Brain microvascular endothelial cell (primary cell): ENCODE results near the gene QSOX2.

Source experiments
- DNase-seq: peaks from one replicate; pipeline ENCODE4 v3.0.0-alpha.2; 2020
- H3K27ac ChIP-seq: fragments of 250-450 bp; sonication (Bioruptor Pico); 2 replicates; pipeline ENCODE4 v1.5.1; 2020; ENCODE audit warnings: mild to moderate bottlenecking, moderate library complexity
- H3K27me3 ChIP-seq: fragments of 250-450 bp; sonication (Bioruptor Pico); replicated peaks from 2 replicates; pipeline ENCODE4 v1.5.1; 2020; ENCODE audit warnings: mild to moderate bottlenecking
- H3K36me3 ChIP-seq: fragments of 250-450 bp; sonication (Bioruptor Pico); replicated peaks from 2 replicates; pipeline ENCODE4 v1.5.1; 2020; ENCODE audit warnings: mild to moderate bottlenecking
- H3K4me3 ChIP-seq: 2 replicates; pipeline ENCODE4 v1.5.1; 2011; ENCODE audit warnings: low read depth, mild to moderate bottlenecking, control low read depth, low read length, moderate library complexity
- CTCF ChIP-seq: IDR thresholded peaks from 2 replicates; pipeline ENCODE4 v1.5.1; 2011; ENCODE audit warnings: low read depth, mild to moderate bottlenecking, moderate library complexity, low read length, control low read depth, inconsistent platforms; ENCODE audit errors: missing control alignments
- in situ Hi-C: cut with HindIII; loops from 2 replicates; pipeline ENCODE4 v1.10.0; 2017; ENCODE audit warnings: low sequenced_read_pairs, low pct_ligation_motif_present

QSOX2 gene

GRCh38 chr9:136209786-136210185, 35.8 kb downstream of the QSOX2 start:
- peaks cover 1% of the 10 kb centered on the region for H3K27me3 ChIP-seq
- H3K4me3 ChIP-seq, result no peak overlapping the region
- TF ChIP-seq CTCF, result no peak
- in situ Hi-C loops, result no loop called here
- H3K27ac ChIP-seq, result no peak overlapping the region
- DNase-seq, result no peak
- peaks cover 11% of the 10 kb centered on the region for H3K36me3 ChIP-seq

GRCh38 chr9:136209232-136209631, 36.4 kb downstream of the QSOX2 start:
- H3K36me3 ChIP-seq, result peaks cover 6% of the 10 kb centered on the region
- in situ Hi-C loops, result no loop called here

GRCh38 chr9:136208675-136209074, 36.9 kb downstream of the QSOX2 start:
- Histone ChIP-seq H3K36me3 (peaks cover 2% of the 10 kb centered on the region), H3K27me3 (peaks cover 12% of the 10 kb centered on the region), H3K27ac (no peak overlapping the region), H3K4me3 (no peak overlapping the region)
- in situ Hi-C loops, result no loop called here
- no peak for DNase-seq
- TF ChIP-seq CTCF, result no peak

More at GRCh38 chr9:136209232-136209631, 36.4 kb downstream of the QSOX2 start:
- no peak overlapping the region for H3K4me3 ChIP-seq
- H3K27me3 ChIP-seq, result peaks cover 7% of the 10 kb centered on the region
- DNase-seq, result no peak
- no peak overlapping the region for H3K27ac ChIP-seq
- no peak for TF ChIP-seq CTCF

GRCh38 chr9:136207616-136208015, 38.0 kb downstream of the QSOX2 start:
- H3K4me3 ChIP-seq, result no peak overlapping the region
- in situ Hi-C loops, result no loop called here
- H3K27ac ChIP-seq, result no peak overlapping the region
- TF ChIP-seq CTCF, result no peak
- DNase-seq, result no peak
- H3K27me3 ChIP-seq, result peaks cover 21% of the 10 kb centered on the region
- H3K36me3 ChIP-seq, result no peaks in the 10 kb centered on the region

- H3K27me3 ChIP-seq, result peaks cover 30% of the 10 kb centered on the region
- no peak for DNase-seq
- H3K36me3 ChIP-seq, result no peaks in the 10 kb centered on the region
- H3K4me3 ChIP-seq, result no peak overlapping the region
- TF ChIP-seq CTCF, result no peak
- H3K27ac ChIP-seq, result no peak overlapping the region
- in situ Hi-C loops, result no loop called here
These were observed 38.9 kb downstream of the QSOX2 start for GRCh38 chr9:136206602-136207275.

- no peak for DNase-seq
- H3K36me3 ChIP-seq, result no peaks in the 10 kb centered on the region
- no peak for TF ChIP-seq CTCF
- no peak overlapping the region for H3K27ac ChIP-seq
- H3K27me3 ChIP-seq, result peaks cover 41% of the 10 kb centered on the region
- in situ Hi-C loops, result no loop called here
- no peak overlapping the region for H3K4me3 ChIP-seq
These were observed 40.0 kb downstream of the QSOX2 start for GRCh38 chr9:136205707-136205992.
